K562 (cell line): ENCODE measurements around the gene TP53BP1. TPM values are rescaled to one million over a fixed set of nuclear protein-coding genes. Genes with fewer than 3 reads are reported as not detected.
A peak's percentile ranks its signal among the peaks of the same experiment; 100 is the strongest.

Experiments used
- CHD4 ChIP-seq: fragments of 200-600 bp; sonication (generic); IDR thresholded peaks from 3 replicates; pipeline ENCODE4 v1.6.1; 2012; ENCODE audit warnings: low read depth, mild to moderate bottlenecking, mixed read lengths, low read length, inconsistent platforms; ENCODE audit not compliant: insufficient read depth, insufficient replicate concordance, poor library complexity, severe bottlenecking
- CREB1 ChIP-seq, 2 experiments: sonication (generic) in 1 of 2; formaldehyde crosslinking in 1 of 2; IDR thresholded peaks; 2 replicates each; pipeline versions ENCODE4 v1.6.1 to v1.8.0; 2012 to 2022; ENCODE audit warnings: inconsistent platforms in 1 of 2, mild to moderate bottlenecking in 1 of 2, missing genetic modification reagents in 1 of 2, moderate library complexity in 1 of 2
- ETV1 ChIP-seq: fragments of 450-650 bp; conservative IDR thresholded peaks from 2 replicates; pipeline ENCODE4 v1.6.1; 2016; ENCODE audit warnings: missing genetic modification characterization, control low read depth, low read depth, missing compliant biosample characterization
- ETV5 ChIP-seq: sonication (generic); formaldehyde crosslinking; IDR thresholded peaks from 2 replicates; pipeline ENCODE4 v1.4.0; 2020; ENCODE audit warnings: low read depth, mild to moderate bottlenecking, missing genetic modification reagents
- HOXB6 ChIP-seq: fragments of 250-450 bp; sonication (Bioruptor Pico); IDR thresholded peaks from 2 replicates; pipeline ENCODE4 v1.5.1; 2022; ENCODE audit warnings: mild to moderate bottlenecking, borderline replicate concordance
- NCOA6 ChIP-seq: fragments of 450-650 bp; IDR thresholded peaks from 2 replicates; pipeline ENCODE4 v1.6.1; 2017; ENCODE audit warnings: mild to moderate bottlenecking
- NFIC ChIP-seq: fragments of 450-650 bp; IDR thresholded peaks from 2 replicates; pipeline ENCODE4 v1.6.1; 2017; ENCODE audit warnings: mild to moderate bottlenecking, inconsistent platforms
- TAF9B ChIP-seq: fragments of 450-650 bp; IDR thresholded peaks from 2 replicates; pipeline ENCODE4 v1.6.1; 2018; ENCODE audit warnings: mild to moderate bottlenecking; ENCODE audit not compliant: partially characterized antibody
- THAP7 ChIP-seq: fragments of 250-450 bp; sonication (Bioruptor Pico); IDR thresholded peaks from 2 replicates; pipeline ENCODE4 v1.5.0; 2021
- ZNF253 ChIP-seq: fragments of 250-450 bp; sonication (Bioruptor Pico); conservative IDR thresholded peaks from 2 replicates; pipeline ENCODE4 v1.6.1; 2021; ENCODE audit warnings: mild to moderate bottlenecking
- ZNF347 ChIP-seq: fragments of 450-650 bp; formaldehyde crosslinking; IDR thresholded peaks from 2 replicates; pipeline ENCODE4 v1.4.0; 2020; ENCODE audit warnings: low read depth, mild to moderate bottlenecking, moderate library complexity
- ZSCAN32 ChIP-seq: fragments of 450-650 bp; formaldehyde crosslinking; IDR thresholded peaks from 2 replicates; pipeline ENCODE4 v1.4.0; 2020; ENCODE audit warnings: mild to moderate bottlenecking, moderate library complexity
- polyA plus RNA-seq, 8 experiments: library from polyadenylated mRNA; depleted of rRNA in 4 of 8; stranded (reverse) in 5 of 8; unstranded in 3 of 8; fragments of >200 nt; fragmentation: Nextera tagmentation in 2 of 8; fragmentation: Illumina TruSeq in 1 of 8; extraction: Ambion mirVana in 2 of 8; extraction: Trizol in 1 of 8; gene quantifications; 2 replicates each; pipeline versions ENCODE4 v1.2.1 to v1.2.3, GENCODE V29; 2011 to 2014; ENCODE audit warnings: inconsistent platforms in 1 of 8, missing spikeins in 1 of 8
- total RNA-seq, 7 experiments: library from RNA; depleted of rRNA in 6 of 7; stranded (reverse); fragments of >200 nt in 6 of 7; fragmentation: Illumina TruSeq in 2 of 7; extraction: Trizol in 2 of 7; gene quantifications; 2 replicates each; pipeline versions ENCODE4 v1.2.1 to v1.2.3, GENCODE V29; 2011 to 2021; ENCODE audit warnings: low replicate concordance in 1 of 7
- TF ChIP-seq, protein P1 (sequence below): fragments of 450-650 bp; IDR thresholded peaks from 2 replicates; pipeline ENCODE4 v1.7.1; 2018; ENCODE audit warnings: mild to moderate bottlenecking, low read depth; ENCODE audit not compliant: partially characterized antibody
- TF ChIP-seq, protein P2 (sequence below): fragments of 250-450 bp; sonication (Bioruptor Pico); IDR thresholded peaks from 2 replicates; pipeline ENCODE4 v1.8.0; 2021; ENCODE audit warnings: moderate library complexity, mild to moderate bottlenecking, inconsistent platforms
- TF ChIP-seq, protein P3 (sequence below): fragments of 250-450 bp; sonication (Bioruptor Pico); IDR thresholded peaks from 2 replicates; pipeline ENCODE4 v1.8.0; 2022; ENCODE audit warnings: inconsistent platforms, mild to moderate bottlenecking, moderate library complexity, borderline replicate concordance
- TF ChIP-seq, protein P4 (sequence below): sonication (generic); formaldehyde crosslinking; IDR thresholded peaks from 2 replicates; pipeline ENCODE4 v1.8.0; 2023; ENCODE audit warnings: mild to moderate bottlenecking, missing genetic modification reagents

Gene TP53BP1
- total and polyA plus RNA-seq, 9 of the 15 experiments (the other 6 are each of a cell fraction or from before 2014, with no cell fraction given), result 5.7 to 63.3 (median 30.9) TPM

GRCh38 chr15:43440721-43441281 lies 52.2 kb downstream of the TP53BP1 start (continued):
- no peak for TF ChIP-seq ZNF347
- TF ChIP-seq, protein P1, sequence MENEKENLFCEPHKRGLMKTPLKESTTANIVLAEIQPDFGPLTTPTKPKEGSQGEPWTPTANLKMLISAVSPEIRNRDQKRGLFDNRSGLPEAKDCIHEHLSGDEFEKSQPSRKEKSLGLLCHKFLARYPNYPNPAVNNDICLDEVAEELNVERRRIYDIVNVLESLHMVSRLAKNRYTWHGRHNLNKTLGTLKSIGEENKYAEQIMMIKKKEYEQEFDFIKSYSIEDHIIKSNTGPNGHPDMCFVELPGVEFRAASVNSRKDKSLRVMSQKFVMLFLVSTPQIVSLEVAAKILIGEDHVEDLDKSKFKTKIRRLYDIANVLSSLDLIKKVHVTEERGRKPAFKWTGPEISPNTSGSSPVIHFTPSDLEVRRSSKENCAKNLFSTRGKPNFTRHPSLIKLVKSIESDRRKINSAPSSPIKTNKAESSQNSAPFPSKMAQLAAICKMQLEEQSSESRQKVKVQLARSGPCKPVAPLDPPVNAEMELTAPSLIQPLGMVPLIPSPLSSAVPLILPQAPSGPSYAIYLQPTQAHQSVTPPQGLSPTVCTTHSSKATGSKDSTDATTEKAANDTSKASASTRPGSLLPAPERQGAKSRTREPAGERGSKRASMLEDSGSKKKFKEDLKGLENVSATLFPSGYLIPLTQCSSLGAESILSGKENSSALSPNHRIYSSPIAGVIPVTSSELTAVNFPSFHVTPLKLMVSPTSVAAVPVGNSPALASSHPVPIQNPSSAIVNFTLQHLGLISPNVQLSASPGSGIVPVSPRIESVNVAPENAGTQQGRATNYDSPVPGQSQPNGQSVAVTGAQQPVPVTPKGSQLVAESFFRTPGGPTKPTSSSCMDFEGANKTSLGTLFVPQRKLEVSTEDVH, result no peak
- no peak for TF ChIP-seq ZSCAN32 (CRISPR knock-in tag)
- TF ChIP-seq, protein P2, sequence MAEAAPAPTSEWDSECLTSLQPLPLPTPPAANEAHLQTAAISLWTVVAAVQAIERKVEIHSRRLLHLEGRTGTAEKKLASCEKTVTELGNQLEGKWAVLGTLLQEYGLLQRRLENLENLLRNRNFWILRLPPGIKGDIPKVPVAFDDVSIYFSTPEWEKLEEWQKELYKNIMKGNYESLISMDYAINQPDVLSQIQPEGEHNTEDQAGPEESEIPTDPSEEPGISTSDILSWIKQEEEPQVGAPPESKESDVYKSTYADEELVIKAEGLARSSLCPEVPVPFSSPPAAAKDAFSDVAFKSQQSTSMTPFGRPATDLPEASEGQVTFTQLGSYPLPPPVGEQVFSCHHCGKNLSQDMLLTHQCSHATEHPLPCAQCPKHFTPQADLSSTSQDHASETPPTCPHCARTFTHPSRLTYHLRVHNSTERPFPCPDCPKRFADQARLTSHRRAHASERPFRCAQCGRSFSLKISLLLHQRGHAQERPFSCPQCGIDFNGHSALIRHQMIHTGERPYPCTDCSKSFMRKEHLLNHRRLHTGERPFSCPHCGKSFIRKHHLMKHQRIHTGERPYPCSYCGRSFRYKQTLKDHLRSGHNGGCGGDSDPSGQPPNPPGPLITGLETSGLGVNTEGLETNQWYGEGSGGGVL (CRISPR knock-in tag), result no peak
- no peak for TF ChIP-seq NCOA6
- TF ChIP-seq TAF9B, result peak; percentile 57
- TF ChIP-seq CREB1 (IDR thresholded peaks at IDR 0.05), result no peak
- 0 out of 2 replicates have a peak, but pooled peaks have one; percentile 41 for TF ChIP-seq CREB1 (CRISPR knock-in tag; IDR thresholded peaks at IDR 0.05)
- TF ChIP-seq ETV5, result no peak
- TF ChIP-seq CHD4, result no peak
- no peak for TF ChIP-seq ETV1 (tag)
- TF ChIP-seq ZNF253, result no peak
- TF ChIP-seq HOXB6 (CRISPR knock-in tag), result no peak
- TF ChIP-seq THAP7 (CRISPR knock-in tag), result no peak
- TF ChIP-seq, protein P3, sequence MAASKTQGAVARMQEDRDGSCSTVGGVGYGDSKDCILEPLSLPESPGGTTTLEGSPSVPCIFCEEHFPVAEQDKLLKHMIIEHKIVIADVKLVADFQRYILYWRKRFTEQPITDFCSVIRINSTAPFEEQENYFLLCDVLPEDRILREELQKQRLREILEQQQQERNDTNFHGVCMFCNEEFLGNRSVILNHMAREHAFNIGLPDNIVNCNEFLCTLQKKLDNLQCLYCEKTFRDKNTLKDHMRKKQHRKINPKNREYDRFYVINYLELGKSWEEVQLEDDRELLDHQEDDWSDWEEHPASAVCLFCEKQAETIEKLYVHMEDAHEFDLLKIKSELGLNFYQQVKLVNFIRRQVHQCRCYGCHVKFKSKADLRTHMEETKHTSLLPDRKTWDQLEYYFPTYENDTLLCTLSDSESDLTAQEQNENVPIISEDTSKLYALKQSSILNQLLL (CRISPR knock-in tag), result no peak
- TF ChIP-seq, protein P4, sequence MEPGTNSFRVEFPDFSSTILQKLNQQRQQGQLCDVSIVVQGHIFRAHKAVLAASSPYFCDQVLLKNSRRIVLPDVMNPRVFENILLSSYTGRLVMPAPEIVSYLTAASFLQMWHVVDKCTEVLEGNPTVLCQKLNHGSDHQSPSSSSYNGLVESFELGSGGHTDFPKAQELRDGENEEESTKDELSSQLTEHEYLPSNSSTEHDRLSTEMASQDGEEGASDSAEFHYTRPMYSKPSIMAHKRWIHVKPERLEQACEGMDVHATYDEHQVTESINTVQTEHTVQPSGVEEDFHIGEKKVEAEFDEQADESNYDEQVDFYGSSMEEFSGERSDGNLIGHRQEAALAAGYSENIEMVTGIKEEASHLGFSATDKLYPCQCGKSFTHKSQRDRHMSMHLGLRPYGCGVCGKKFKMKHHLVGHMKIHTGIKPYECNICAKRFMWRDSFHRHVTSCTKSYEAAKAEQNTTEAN (CRISPR knock-in tag), result no peak
- peak; percentile 47; the same call in 1 of the 2 replicates for TF ChIP-seq NFIC
